ENCODE results near the gene SMNDC1.
A peak's percentile ranks its signal among the peaks of the same experiment; 100 is the strongest.

Gene SMNDC1

GRCh38 chr10:110326351-110327032, 21.8 kb upstream of the SMNDC1 start:
- no peak for DNase-seq

- DNase-seq = no peak
These were observed 20.1 kb upstream of the SMNDC1 start for GRCh38 chr10:110324805-110325280.

- no peak for DNase-seq
These were observed 19.6 kb upstream of the SMNDC1 start for GRCh38 chr10:110324201-110324804.

- DNase-seq = no peak
These were observed 18.8 kb upstream of the SMNDC1 start for GRCh38 chr10:110323503-110323902.

GRCh38 chr10:110321869-110322620, 17.3 kb upstream of the SMNDC1 start:
- no peak for DNase-seq

- no peak for DNase-seq
These were observed 13.4 kb upstream of the SMNDC1 start for GRCh38 chr10:110317866-110318850.

- no peak for DNase-seq
These were observed 9.0 kb upstream of the SMNDC1 start for GRCh38 chr10:110313674-110314073.

- DNase-seq = no peak
These were observed 7.5 kb upstream of the SMNDC1 start for GRCh38 chr10:110312206-110312605.

GRCh38 chr10:110311357-110311949, 6.7 kb upstream of the SMNDC1 start:
- DNase-seq = peak; percentile 54

- DNase-seq = no peak
These were observed 6.0 kb upstream of the SMNDC1 start for GRCh38 chr10:110310741-110311140.

GRCh38 chr10:110307805-110308204, 3.1 kb upstream of the SMNDC1 start:
- DNase-seq = no peak

- no peak for DNase-seq
These were observed 1.7 kb upstream of the SMNDC1 start for GRCh38 chr10:110306452-110306768.

GRCh38 chr10:110305767-110306451, 1.2 kb upstream of the SMNDC1 start:
- peak; percentile 59 for DNase-seq

GRCh38 chr10:110304394-110304779, 333 bp downstream of the SMNDC1 start:
- DNase-seq = no peak

- DNase-seq = no peak
These were observed 1.0 kb downstream of the SMNDC1 start for GRCh38 chr10:110303681-110304080.

- DNase-seq = no peak
These were observed 4.2 kb downstream of the SMNDC1 start for GRCh38 chr10:110300486-110300986.

GRCh38 chr10:110296966-110297365, 7.8 kb downstream of the SMNDC1 start:
- no peak for DNase-seq

- no peak for DNase-seq
These were observed 17.9 kb downstream of the SMNDC1 start for GRCh38 chr10:110286841-110287240.

- DNase-seq = no peak
These were observed 19.2 kb downstream of the SMNDC1 start for GRCh38 chr10:110285501-110285900.

GRCh38 chr10:110284262-110284661, 20.5 kb downstream of the SMNDC1 start:
- no peak for DNase-seq

GRCh38 chr10:110279407-110279986, 25.2 kb downstream of the SMNDC1 start:
- DNase-seq = peak; percentile 57
